ENCODE results near the gene NUMBL.

NUMBL gene

DNA sequence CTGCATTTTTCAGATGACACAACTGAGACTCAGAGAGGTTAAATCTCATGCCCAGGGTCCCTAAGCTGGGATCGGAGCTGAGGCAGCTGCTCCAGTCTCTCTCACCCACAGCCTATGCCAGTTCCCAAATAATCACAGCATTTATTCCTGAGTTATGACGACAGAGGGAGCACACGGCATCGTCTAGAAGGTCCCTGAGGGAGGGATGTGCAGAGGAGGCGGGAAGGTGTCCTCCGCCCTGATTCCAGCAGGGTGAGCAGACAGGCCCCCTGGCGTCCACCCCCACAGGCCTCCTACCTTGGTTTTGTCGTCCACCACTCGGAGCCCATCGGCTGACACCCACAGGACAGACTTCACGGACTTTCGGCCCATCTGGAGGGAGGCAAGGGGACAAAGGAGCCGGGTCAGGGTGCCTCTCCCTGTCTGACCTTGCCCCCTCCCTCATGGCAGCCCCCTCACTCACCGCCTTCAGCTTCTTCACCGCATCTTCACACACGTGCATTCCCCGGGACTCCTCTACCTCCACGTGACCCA is 8.0 kb downstream of the NUMBL start:
- Histone ChIP-seq H3K36me3 (peaks cover 72% of the 10 kb centered on the region), H3K9me3 (ENCODE audit: severe bottlenecking) (no peaks in the 10 kb centered on the region), H3K27ac (no peak overlapping the region), H3K4me3 (ENCODE audit: low read depth, low read length) (no peak overlapping the region), H3K27me3 (ENCODE audit: insufficient read depth, low read depth, severe bottlenecking) (no peaks in the 10 kb centered on the region)
- DNase-seq, result no peak
- TF ChIP-seq, protein P1, sequence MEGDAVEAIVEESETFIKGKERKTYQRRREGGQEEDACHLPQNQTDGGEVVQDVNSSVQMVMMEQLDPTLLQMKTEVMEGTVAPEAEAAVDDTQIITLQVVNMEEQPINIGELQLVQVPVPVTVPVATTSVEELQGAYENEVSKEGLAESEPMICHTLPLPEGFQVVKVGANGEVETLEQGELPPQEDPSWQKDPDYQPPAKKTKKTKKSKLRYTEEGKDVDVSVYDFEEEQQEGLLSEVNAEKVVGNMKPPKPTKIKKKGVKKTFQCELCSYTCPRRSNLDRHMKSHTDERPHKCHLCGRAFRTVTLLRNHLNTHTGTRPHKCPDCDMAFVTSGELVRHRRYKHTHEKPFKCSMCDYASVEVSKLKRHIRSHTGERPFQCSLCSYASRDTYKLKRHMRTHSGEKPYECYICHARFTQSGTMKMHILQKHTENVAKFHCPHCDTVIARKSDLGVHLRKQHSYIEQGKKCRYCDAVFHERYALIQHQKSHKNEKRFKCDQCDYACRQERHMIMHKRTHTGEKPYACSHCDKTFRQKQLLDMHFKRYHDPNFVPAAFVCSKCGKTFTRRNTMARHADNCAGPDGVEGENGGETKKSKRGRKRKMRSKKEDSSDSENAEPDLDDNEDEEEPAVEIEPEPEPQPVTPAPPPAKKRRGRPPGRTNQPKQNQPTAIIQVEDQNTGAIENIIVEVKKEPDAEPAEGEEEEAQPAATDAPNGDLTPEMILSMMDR (IDR thresholded peaks at IDR 0.05; ENCODE audit: low read depth, low read length), result no peak

DNA sequence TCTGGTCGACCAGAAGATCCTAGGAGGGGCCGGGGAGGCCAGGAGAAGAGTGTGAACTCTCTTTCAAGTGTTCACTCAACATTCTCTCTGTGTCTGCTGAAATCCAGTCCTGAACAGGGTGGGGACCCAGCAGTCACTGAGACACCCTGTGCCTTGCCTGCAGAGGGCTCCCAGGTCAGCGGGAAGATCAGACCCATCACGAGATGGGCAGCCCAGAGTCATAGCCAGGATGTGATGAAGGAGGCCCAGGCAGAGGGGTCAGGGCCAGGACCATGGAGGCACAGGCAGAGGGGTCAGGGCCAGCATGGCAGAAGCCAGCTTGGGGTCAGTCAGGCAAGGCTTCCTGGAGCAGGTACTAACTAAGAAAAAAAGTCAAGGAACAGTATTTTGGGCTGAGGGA is 9.4 kb downstream of the NUMBL start:
- Histone ChIP-seq H3K9me3 (ENCODE audit: severe bottlenecking) (no peaks in the 10 kb centered on the region), H3K27me3 (ENCODE audit: insufficient read depth, low read depth, severe bottlenecking) (no peaks in the 10 kb centered on the region), H3K27ac (no peak overlapping the region), H3K4me3 (ENCODE audit: low read depth, low read length) (no peak overlapping the region), H3K36me3 (peaks cover 78% of the 10 kb centered on the region)
- no peak for DNase-seq
- TF ChIP-seq, protein P1 (IDR thresholded peaks at IDR 0.05; ENCODE audit: low read depth, low read length), result no peak

DNA sequence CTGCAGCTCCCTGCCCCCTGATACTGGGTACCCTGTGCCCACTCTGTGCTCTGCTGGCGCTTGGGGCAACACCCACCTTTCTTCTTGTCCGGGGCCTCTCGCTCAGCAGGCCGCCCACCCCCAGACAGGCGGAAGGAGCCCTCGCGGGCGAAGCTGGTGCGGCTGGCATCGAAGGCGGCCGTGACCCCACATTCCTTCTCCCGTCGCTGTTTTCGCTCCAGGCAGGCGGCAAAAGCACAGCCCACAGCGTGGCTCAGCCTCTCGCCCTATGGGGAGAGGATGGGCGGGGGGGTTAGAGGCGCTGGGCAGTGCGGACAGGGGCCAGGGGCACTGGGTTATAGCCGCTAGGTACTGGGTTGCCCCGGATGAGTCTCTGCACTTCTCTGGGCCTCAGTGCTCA is 13.3 kb downstream of the NUMBL start:
- Histone ChIP-seq H3K27me3 (ENCODE audit: insufficient read depth, low read depth, severe bottlenecking) (no peaks in the 10 kb centered on the region), H3K4me3 (ENCODE audit: low read depth, low read length) (no peak overlapping the region), H3K9me3 (ENCODE audit: severe bottlenecking) (no peaks in the 10 kb centered on the region), H3K27ac (no peak overlapping the region), H3K36me3 (peaks cover 94% of the 10 kb centered on the region)
- TF ChIP-seq, protein P1 (IDR thresholded peaks at IDR 0.05; ENCODE audit: low read depth, low read length), result no peak
- no peak for DNase-seq

DNA sequence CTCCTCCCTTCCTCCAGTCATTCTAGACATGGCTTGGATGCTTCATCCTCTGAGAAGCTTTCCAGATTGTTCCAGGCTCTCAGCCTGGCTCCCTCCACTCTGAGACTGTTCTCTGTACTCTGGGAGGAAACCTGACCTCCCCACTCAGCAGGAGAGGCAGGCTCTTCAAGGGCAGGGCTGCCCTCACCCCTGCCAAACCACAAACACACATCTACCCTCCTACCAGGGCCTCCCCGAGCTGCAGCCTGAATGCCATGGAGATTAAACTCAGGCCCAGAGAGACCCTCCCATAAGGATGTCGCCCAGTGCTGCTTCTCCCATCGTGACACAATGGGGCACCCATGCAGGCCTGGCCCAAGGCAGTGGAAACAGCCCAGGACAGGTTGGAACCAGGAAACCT is 16.2 kb downstream of the NUMBL start:
- no peak overlapping the region for H3K4me3 ChIP-seq (ENCODE audit: low read depth, low read length)
- H3K9me3 ChIP-seq (ENCODE audit: severe bottlenecking), result peaks cover 14% of the 10 kb centered on the region
- TF ChIP-seq, protein P1 (IDR thresholded peaks at IDR 0.05; ENCODE audit: low read depth, low read length), result no peak
- no peak for DNase-seq
- H3K36me3 ChIP-seq, result peaks cover 96% of the 10 kb centered on the region
- H3K27ac ChIP-seq, result no peak overlapping the region
- no peaks in the 10 kb centered on the region for H3K27me3 ChIP-seq (ENCODE audit: insufficient read depth, low read depth, severe bottlenecking)

DNA sequence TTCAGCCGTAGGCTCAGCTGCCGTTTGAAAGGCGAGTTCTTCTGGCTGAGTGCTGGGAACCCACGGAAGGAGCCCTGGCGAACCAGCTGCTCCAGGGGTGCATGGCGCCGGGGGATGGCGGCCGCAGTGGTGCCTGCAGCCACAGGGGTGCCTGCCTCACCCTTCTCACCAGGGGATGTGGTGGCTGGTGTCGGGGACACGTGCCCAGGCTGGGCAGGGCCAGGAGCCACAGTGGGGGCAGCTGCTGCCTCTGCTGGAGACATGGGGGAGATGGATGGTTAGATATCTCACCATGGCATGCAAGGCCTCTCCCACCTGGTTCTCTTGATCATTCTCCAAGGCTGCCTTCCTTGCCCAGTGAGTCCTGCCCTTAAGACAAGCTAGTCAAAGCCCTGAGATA is 17.1 kb downstream of the NUMBL start:
- H3K36me3 ChIP-seq, result peaks cover 96% of the 10 kb centered on the region
- H3K9me3 ChIP-seq (ENCODE audit: severe bottlenecking), result peaks cover 22% of the 10 kb centered on the region
- no peak overlapping the region for H3K4me3 ChIP-seq (ENCODE audit: low read depth, low read length)
- TF ChIP-seq, protein P1 (IDR thresholded peaks at IDR 0.05; ENCODE audit: low read depth, low read length), result no peak
- no peak for DNase-seq
- no peak overlapping the region for H3K27ac ChIP-seq
- H3K27me3 ChIP-seq (ENCODE audit: insufficient read depth, low read depth, severe bottlenecking), result no peaks in the 10 kb centered on the region
